GM23338 (cell line): ENCODE measurements around the gene TCEA2. TPM values are rescaled to one million over a fixed set of nuclear protein-coding genes. Genes with fewer than 3 reads are reported as not detected.

Source experiments
- ATAC-seq: fragments of 200-7000 bp; cut with Tn5 transposase; 3 replicates; pipeline ENCODE4 v1.9.1; 2020
- DNase-seq: peaks from one replicate; pipeline ENCODE4 v3.0.0-alpha.2; 2015; ENCODE audit warnings: low spot score
- H2AFZ ChIP-seq: fragments of 200-600 bp; sonication (generic); 2 replicates; pipeline ENCODE4 v1.8.0; 2016; ENCODE audit warnings: antibody characterized with exemption, mild to moderate bottlenecking, moderate library complexity
- H3F3A ChIP-seq: fragments of 200-600 bp; sonication (generic); replicated peaks from 2 replicates; pipeline ENCODE4 v1.8.0; 2017; ENCODE audit warnings: antibody characterized with exemption, mixed run types, low read depth
- H3K27ac ChIP-seq: fragments of 200-600 bp; sonication (generic); 2 replicates; pipeline ENCODE4 v1.6.1; 2016; ENCODE audit warnings: low read depth
- H3K27me3 ChIP-seq: fragments of 200-600 bp; sonication (generic); 2 replicates; pipeline ENCODE4 v1.8.0; 2016; ENCODE audit warnings: mild to moderate bottlenecking, mixed run types, moderate library complexity; ENCODE audit not compliant: insufficient read depth
- H3K36me3 ChIP-seq: fragments of 200-600 bp; sonication (generic); 2 replicates; pipeline ENCODE4 v1.8.0; 2016; ENCODE audit warnings: mild to moderate bottlenecking; ENCODE audit not compliant: insufficient read depth
- H3K4me1 ChIP-seq: fragments of 200-600 bp; sonication (generic); 2 replicates; pipeline ENCODE4 v1.8.0; 2016; ENCODE audit warnings: mild to moderate bottlenecking, moderate library complexity; ENCODE audit not compliant: insufficient read depth
- H3K4me2 ChIP-seq: fragments of 200-600 bp; sonication (generic); 2 replicates; pipeline ENCODE4 v1.7.1; 2017; ENCODE audit warnings: mixed run types
- H3K4me3 ChIP-seq: fragments of 200-600 bp; sonication (generic); 2 replicates; pipeline ENCODE4 v1.6.1; 2016; ENCODE audit warnings: mixed run types
- H3K79me2 ChIP-seq: fragments of 200-600 bp; sonication (generic); replicated peaks from 2 replicates; pipeline ENCODE4 v1.8.0; 2017; ENCODE audit warnings: mild to moderate bottlenecking; ENCODE audit not compliant: insufficient read depth
- H3K9me2 ChIP-seq: fragments of 200-600 bp; sonication (generic); 2 replicates; pipeline ENCODE4 v1.8.0; 2017; ENCODE audit not compliant: insufficient read depth
- H4K20me1 ChIP-seq: fragments of 200-600 bp; sonication (generic); replicated peaks from 2 replicates; pipeline ENCODE4 v1.8.0; 2017; ENCODE audit warnings: mild to moderate bottlenecking; ENCODE audit not compliant: insufficient read depth
- H3K27ac Mint-ChIP-seq: 2 replicates; pipeline ENCODE4 v1.8.0; 2020; ENCODE audit warnings: inconsistent platforms, mild to moderate bottlenecking, moderate library complexity, mixed read lengths
- H3K27me3 Mint-ChIP-seq: 3 replicates; pipeline ENCODE4 v1.8.0; 2022; ENCODE audit warnings: low read depth, mild to moderate bottlenecking, moderate library complexity, mixed read lengths, inconsistent platforms; ENCODE audit not compliant: insufficient read depth, poor library complexity
- H3K36me3 Mint-ChIP-seq: 3 replicates; pipeline ENCODE4 v1.8.0; 2021; ENCODE audit warnings: low read depth, mild to moderate bottlenecking, inconsistent platforms, moderate library complexity, mixed read lengths
- H3K4me1 Mint-ChIP-seq: 3 replicates; pipeline ENCODE4 v1.8.0; 2020; ENCODE audit warnings: mild to moderate bottlenecking, inconsistent platforms, mixed read lengths
- H3K4me3 Mint-ChIP-seq: 3 replicates; pipeline ENCODE4 v1.8.0; 2021; ENCODE audit warnings: moderate library complexity, mild to moderate bottlenecking, inconsistent platforms, mixed read lengths
- H3K9me3 Mint-ChIP-seq: 3 replicates; pipeline ENCODE4 v1.8.0; 2020; ENCODE audit warnings: moderate library complexity, mild to moderate bottlenecking, inconsistent platforms, mixed read lengths
- CREB1 ChIP-seq: fragments of 250-450 bp; sonication (Bioruptor Pico); IDR thresholded peaks from 2 replicates; pipeline ENCODE4 v1.5.0; 2020; ENCODE audit warnings: low read depth, mild to moderate bottlenecking, moderate library complexity
- EZH2 ChIP-seq: fragments of 200-600 bp; sonication (generic); IDR thresholded peaks from one replicate; pipeline ENCODE4 v1.8.0; 2017; ENCODE audit warnings: antibody characterized with exemption, mild to moderate bottlenecking, low read depth; ENCODE audit not compliant: unreplicated experiment
- EZH2phosphoT487 ChIP-seq: fragments of 200-600 bp; sonication (generic); IDR thresholded peaks from one replicate; pipeline ENCODE4 v1.8.1; 2018; ENCODE audit warnings: antibody characterized with exemption; ENCODE audit not compliant: unreplicated experiment
- JUNB ChIP-seq: IDR thresholded peaks from one replicate; pipeline ENCODE4 v1.6.1; 2016; ENCODE audit warnings: antibody characterized with exemption; ENCODE audit not compliant: unreplicated experiment
- POLR2AphosphoS5 ChIP-seq: IDR thresholded peaks from 2 replicates; pipeline ENCODE4 v1.6.1; 2016; ENCODE audit warnings: antibody characterized with exemption, low read depth
- ZNF114 ChIP-seq: fragments of 250-450 bp; sonication (Bioruptor Pico); IDR thresholded peaks from 2 replicates; pipeline ENCODE4 v1.5.0; 2020; ENCODE audit warnings: mild to moderate bottlenecking, moderate library complexity
- ZNF331 ChIP-seq: fragments of 250-450 bp; sonication (Bioruptor Pico); IDR thresholded peaks from 2 replicates; pipeline ENCODE4 v1.5.0; 2020; ENCODE audit warnings: low read depth, mild to moderate bottlenecking, moderate library complexity
- polyA plus RNA-seq: library from polyadenylated mRNA; unstranded; fragments of >200 nt; fragmentation: Nextera tagmentation; extraction: Ambion mirVana; gene quantifications from 2 replicates; pipeline ENCODE4 v1.2.1, GENCODE V29; 2016
- total RNA-seq: library from RNA; depleted of rRNA; stranded (reverse); fragments of >200 nt; shearing (Covaris generic); gene quantifications from 2 replicates; pipeline ENCODE4 v1.2.3, GENCODE V29; 2014
- TF ChIP-seq, protein P1 (sequence below): fragments of 250-450 bp; sonication (Bioruptor Pico); IDR thresholded peaks from 2 replicates; pipeline ENCODE4 v1.5.0; 2020; ENCODE audit warnings: mild to moderate bottlenecking, moderate library complexity
- TF ChIP-seq, protein P2 (sequence below): IDR thresholded peaks from one replicate; pipeline ENCODE4 v1.6.1; 2018; ENCODE audit warnings: antibody characterized with exemption; ENCODE audit not compliant: unreplicated experiment

TCEA2 gene
- total and polyA plus RNA-seq, 2 experiments from 2014 or later: 21.0 to 54.4 TPM

DNA sequence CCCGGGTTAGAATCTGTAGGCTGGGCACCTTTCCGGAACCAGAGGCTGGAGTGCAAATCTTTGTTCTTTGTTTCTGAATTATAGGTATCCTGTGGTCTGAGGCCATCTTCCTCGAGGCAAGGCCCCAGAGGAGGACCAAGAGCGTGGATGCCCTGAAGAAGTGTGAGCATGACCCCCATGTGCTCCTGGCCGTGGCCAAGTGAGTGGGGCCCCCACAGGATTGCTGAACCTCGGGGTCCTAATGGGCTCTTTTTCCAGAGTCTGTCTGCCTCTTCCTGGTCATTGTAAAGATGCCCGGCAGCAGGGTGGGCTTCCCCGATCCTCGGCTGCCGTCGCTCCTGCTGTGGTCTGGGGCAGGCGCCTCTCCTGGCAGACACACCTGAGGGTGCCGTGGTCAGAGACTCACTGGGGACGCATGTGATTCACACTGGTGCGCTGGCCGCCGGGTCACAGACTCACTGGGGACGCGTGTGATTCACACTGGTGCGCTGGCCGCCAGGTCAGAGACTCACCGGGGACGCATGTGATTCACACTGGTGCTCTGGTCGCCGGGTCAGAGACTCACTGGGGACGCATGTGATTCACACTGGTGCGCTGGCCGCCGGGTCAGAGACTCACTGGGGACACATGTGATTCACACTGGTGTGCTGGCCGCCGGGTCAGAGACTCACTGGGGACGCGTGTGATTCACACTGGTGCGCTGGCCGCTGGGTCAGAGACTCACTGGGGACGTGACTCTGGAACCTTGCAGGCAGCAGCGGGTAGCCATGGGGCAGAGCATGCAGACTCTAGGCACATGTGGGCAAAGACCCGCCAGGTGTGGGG, 33.5 kb upstream of the TCEA2 start:
- no peaks in the 10 kb centered on the region; the same call in 2 of the 3 replicates for H3K4me1 Mint-ChIP-seq
- H3K9me3 Mint-ChIP-seq: no peaks in the 10 kb centered on the region
- H3K27me3 Mint-ChIP-seq: peaks cover 8% of the 10 kb centered on the region
- H3K4me3 Mint-ChIP-seq: no peak overlapping the region
- Histone ChIP-seq H3K4me2 (no peak overlapping the region), H2AFZ (no peak overlapping the region), H3K9me2 (no peaks in the 10 kb centered on the region), H3K4me3 (no peak overlapping the region), H4K20me1 (no peaks in the 10 kb centered on the region), H3K36me3 (peaks cover 5% of the 10 kb centered on the region; the same call in 1 of the 2 replicates), H3K79me2 (no peaks in the 10 kb centered on the region), H3F3A (no peaks in the 10 kb centered on the region), H3K27ac (no peak overlapping the region), H3K4me1 (no peaks in the 10 kb centered on the region), H3K27me3 (no peaks in the 10 kb centered on the region)
- ATAC-seq (no peak), DNase-seq (no peak)
- peaks cover 58% of the 10 kb centered on the region for H3K36me3 Mint-ChIP-seq
- no peak overlapping the region for H3K27ac Mint-ChIP-seq
- no peak for TF ChIP-seq ZNF114 (CRISPR knock-in tag)
- no peak for TF ChIP-seq JUNB
- no peak for TF ChIP-seq POLR2AphosphoS5
- TF ChIP-seq EZH2phosphoT487: no peak
- no peak for TF ChIP-seq ZNF331 (CRISPR knock-in tag)

DNA sequence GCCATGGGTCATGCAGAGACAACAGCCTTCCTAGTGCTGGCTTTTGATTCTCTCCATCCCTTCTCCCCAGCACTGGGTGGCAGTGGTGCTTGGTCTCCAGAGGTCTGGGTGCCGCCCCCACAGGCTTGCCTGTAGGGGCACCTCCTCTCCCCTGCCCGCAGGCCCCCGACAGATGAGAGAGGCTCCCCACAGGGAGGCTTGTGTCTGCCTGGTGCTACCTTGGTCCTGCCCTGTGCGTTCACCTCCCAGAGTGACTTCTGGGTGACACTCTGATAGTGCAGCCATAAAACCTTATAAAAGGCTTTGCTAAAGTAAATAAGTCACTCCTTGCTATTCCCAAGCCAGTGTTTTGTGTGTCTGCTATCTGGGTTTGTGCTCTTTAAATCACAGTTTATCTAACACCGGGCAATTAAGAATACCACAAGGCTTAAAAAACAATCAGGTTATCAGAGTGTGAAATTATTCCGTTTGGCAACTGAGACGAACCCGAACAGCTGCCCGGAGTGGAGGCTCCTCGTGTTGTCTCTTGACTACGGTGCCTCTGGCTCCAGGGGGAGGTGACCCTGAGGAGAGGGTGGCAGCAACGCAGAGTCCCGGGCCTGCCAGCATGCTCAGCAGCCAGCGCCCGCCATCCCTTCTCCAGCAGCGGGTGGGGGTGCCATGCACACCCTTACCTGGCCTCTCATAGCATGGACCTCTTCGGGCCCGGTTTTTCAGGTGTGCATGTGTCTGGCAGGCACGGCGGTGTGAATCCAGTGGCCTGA, 32.4 kb upstream of the TCEA2 start:
- peaks cover 8% of the 10 kb centered on the region for H3K27me3 Mint-ChIP-seq
- Histone ChIP-seq H3K27ac (no peak overlapping the region), H3K4me1 (peaks cover 1% of the 10 kb centered on the region; the same call in 1 of the 2 replicates), H2AFZ (no peak overlapping the region), H3K36me3 (peaks cover 5% of the 10 kb centered on the region; the same call in 1 of the 2 replicates), H3K4me3 (no peak overlapping the region), H3K9me2 (no peaks in the 10 kb centered on the region), H3K27me3 (no peaks in the 10 kb centered on the region), H4K20me1 (no peaks in the 10 kb centered on the region), H3F3A (peaks cover 5% of the 10 kb centered on the region; the same call in 1 of the 2 replicates), H3K4me2 (no peak overlapping the region), H3K79me2 (no peaks in the 10 kb centered on the region)
- TF ChIP-seq, protein P1, sequence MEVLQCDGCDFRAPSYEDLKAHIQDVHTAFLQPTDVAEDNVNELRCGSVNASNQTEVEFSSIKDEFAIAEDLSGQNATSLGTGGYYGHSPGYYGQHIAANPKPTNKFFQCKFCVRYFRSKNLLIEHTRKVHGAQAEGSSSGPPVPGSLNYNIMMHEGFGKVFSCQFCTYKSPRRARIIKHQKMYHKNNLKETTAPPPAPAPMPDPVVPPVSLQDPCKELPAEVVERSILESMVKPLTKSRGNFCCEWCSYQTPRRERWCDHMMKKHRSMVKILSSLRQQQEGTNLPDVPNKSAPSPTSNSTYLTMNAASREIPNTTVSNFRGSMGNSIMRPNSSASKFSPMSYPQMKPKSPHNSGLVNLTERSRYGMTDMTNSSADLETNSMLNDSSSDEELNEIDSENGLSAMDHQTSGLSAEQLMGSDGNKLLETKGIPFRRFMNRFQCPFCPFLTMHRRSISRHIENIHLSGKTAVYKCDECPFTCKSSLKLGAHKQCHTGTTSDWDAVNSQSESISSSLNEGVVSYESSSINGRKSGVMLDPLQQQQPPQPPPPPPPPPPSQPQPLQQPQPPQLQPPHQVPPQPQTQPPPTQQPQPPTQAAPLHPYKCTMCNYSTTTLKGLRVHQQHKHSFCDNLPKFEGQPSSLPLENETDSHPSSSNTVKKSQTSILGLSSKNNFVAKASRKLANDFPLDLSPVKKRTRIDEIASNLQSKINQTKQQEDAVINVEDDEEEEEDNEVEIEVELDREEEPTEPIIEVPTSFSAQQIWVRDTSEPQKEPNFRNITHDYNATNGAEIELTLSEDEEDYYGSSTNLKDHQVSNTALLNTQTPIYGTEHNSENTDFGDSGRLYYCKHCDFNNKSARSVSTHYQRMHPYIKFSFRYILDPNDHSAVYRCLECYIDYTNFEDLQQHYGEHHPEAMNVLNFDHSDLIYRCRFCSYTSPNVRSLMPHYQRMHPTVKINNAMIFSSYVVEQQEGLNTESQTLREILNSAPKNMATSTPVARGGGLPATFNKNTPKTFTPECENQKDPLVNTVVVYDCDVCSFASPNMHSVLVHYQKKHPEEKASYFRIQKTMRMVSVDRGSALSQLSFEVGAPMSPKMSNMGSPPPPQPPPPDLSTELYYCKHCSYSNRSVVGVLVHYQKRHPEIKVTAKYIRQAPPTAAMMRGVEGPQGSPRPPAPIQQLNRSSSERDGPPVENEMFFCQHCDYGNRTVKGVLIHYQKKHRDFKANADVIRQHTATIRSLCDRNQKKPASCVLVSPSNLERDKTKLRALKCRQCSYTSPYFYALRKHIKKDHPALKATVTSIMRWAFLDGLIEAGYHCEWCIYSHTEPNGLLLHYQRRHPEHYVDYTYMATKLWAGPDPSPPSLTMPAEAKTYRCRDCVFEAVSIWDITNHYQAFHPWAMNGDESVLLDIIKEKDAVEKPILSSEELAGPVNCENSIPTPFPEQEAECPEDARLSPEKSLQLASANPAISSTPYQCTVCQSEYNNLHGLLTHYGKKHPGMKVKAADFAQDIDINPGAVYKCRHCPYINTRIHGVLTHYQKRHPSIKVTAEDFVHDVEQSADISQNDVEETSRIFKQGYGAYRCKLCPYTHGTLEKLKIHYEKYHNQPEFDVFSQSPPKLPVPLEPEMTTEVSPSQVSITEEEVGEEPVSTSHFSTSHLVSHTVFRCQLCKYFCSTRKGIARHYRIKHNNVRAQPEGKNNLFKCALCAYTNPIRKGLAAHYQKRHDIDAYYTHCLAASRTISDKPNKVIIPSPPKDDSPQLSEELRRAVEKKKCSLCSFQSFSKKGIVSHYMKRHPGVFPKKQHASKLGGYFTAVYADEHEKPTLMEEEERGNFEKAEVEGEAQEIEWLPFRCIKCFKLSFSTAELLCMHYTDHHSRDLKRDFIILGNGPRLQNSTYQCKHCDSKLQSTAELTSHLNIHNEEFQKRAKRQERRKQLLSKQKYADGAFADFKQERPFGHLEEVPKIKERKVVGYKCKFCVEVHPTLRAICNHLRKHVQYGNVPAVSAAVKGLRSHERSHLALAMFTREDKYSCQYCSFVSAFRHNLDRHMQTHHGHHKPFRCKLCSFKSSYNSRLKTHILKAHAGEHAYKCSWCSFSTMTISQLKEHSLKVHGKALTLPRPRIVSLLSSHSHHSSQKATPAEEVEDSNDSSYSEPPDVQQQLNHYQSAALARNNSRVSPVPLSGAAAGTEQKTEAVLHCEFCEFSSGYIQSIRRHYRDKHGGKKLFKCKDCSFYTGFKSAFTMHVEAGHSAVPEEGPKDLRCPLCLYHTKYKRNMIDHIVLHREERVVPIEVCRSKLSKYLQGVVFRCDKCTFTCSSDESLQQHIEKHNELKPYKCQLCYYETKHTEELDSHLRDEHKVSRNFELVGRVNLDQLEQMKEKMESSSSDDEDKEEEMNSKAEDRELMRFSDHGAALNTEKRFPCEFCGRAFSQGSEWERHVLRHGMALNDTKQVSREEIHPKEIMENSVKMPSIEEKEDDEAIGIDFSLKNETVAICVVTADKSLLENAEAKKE (CRISPR knock-in tag): no peak
- TF ChIP-seq, protein P2, sequence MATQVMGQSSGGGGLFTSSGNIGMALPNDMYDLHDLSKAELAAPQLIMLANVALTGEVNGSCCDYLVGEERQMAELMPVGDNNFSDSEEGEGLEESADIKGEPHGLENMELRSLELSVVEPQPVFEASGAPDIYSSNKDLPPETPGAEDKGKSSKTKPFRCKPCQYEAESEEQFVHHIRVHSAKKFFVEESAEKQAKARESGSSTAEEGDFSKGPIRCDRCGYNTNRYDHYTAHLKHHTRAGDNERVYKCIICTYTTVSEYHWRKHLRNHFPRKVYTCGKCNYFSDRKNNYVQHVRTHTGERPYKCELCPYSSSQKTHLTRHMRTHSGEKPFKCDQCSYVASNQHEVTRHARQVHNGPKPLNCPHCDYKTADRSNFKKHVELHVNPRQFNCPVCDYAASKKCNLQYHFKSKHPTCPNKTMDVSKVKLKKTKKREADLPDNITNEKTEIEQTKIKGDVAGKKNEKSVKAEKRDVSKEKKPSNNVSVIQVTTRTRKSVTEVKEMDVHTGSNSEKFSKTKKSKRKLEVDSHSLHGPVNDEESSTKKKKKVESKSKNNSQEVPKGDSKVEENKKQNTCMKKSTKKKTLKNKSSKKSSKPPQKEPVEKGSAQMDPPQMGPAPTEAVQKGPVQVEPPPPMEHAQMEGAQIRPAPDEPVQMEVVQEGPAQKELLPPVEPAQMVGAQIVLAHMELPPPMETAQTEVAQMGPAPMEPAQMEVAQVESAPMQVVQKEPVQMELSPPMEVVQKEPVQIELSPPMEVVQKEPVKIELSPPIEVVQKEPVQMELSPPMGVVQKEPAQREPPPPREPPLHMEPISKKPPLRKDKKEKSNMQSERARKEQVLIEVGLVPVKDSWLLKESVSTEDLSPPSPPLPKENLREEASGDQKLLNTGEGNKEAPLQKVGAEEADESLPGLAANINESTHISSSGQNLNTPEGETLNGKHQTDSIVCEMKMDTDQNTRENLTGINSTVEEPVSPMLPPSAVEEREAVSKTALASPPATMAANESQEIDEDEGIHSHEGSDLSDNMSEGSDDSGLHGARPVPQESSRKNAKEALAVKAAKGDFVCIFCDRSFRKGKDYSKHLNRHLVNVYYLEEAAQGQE: no peak
- TF ChIP-seq JUNB (no peak), EZH2phosphoT487 (no peak), EZH2 (no peak), CREB1 (no peak)
- peaks cover 55% of the 10 kb centered on the region for H3K36me3 Mint-ChIP-seq
- DNase-seq (no peak), ATAC-seq (no peak)
- peaks cover 7% of the 10 kb centered on the region for H3K4me1 Mint-ChIP-seq
- H3K9me3 Mint-ChIP-seq: no peaks in the 10 kb centered on the region
- no peak overlapping the region for H3K4me3 Mint-ChIP-seq
- no peak overlapping the region for H3K27ac Mint-ChIP-seq
